Heart left ventricle (tissue), 16 donors: Measurements from ENCODE around the gene LRRC8E. TPM values are rescaled to one million over a fixed set of nuclear protein-coding genes. Genes with fewer than 3 reads are reported as not detected.
A peak's percentile ranks its signal among the peaks of the same experiment; 100 is the strongest.

ENCODE experiments used
- ATAC-seq, 4 donors: fragments of 200-7000 bp; cut with Tn5 transposase; one replicate each; pipeline ENCODE4 v1.9.1; 2020 to 2022; ENCODE audit warnings: moderate library complexity in 4 of 4, mild to moderate bottlenecking in 3 of 4, moderate number of reproducible peaks in 1 of 4
- DNase-seq, 5 donors: peaks; one replicate each; pipeline ENCODE4 v3.0.0-alpha.2; 2020
- H3K27ac ChIP-seq, 12 donors: fragments of 200-600 bp; sonication (generic) in 4 of 12; one replicate each; pipeline versions ENCODE4 v1.5.0 to v1.8.0; 2016 to 2022; ENCODE audit warnings: mild to moderate bottlenecking in 2 of 12
- H3K27me3 ChIP-seq, 9 donors: fragments of 200-600 bp; sonication (generic) in 2 of 9; one replicate each; pipeline versions ENCODE4 v1.5.1 to v1.8.0; 2016 to 2022; ENCODE audit warnings: mild to moderate bottlenecking in 3 of 9
- H3K36me3 ChIP-seq, 9 donors: fragments of 200-600 bp; sonication (generic) in 2 of 9; one replicate each; pipeline versions ENCODE4 v1.5.0 to v1.8.0; 2018 to 2022; ENCODE audit warnings: mild to moderate bottlenecking in 2 of 9
- H3K4me1 ChIP-seq, 12 donors: fragments of 200-600 bp; sonication (generic) in 4 of 12; one replicate each; pipeline versions ENCODE4 v1.5.0 to v1.8.0; 2016 to 2022; ENCODE audit warnings: mild to moderate bottlenecking in 3 of 12
- H3K4me3 ChIP-seq, 12 donors: fragments of 200-600 bp; sonication (generic) in 4 of 12; one replicate each; pipeline versions ENCODE4 v1.5.0 to v1.8.0; 2017 to 2022; ENCODE audit warnings: mild to moderate bottlenecking in 9 of 12, moderate library complexity in 4 of 12
- H3K9me3 ChIP-seq, 12 donors: fragments of 200-600 bp; sonication (generic) in 4 of 12; one replicate each; pipeline versions ENCODE4 v1.5.0 to v1.8.0; 2016 to 2022; ENCODE audit warnings: mild to moderate bottlenecking in 1 of 12
- POLR2A ChIP-seq, 2 donors: fragments of 450-650 bp; IDR thresholded peaks; one replicate each; pipeline ENCODE4 v1.6.1; 2017; ENCODE audit warnings: antibody characterized with exemption in 2 of 2, mild to moderate bottlenecking in 2 of 2, moderate library complexity in 2 of 2
- WGBS, 4 donors: extraction: QIAGEN DNeasy Blood & Tissue Kit in 2 of 4; methylation state at CpG; one replicate each; pipeline versions ENCODE4 v1.1.5 to v1.1.7; 2013 to 2018; 5-methylcytosine and 5-hydroxymethylcytosine counted together
- intact Hi-C, 10 donors: fragments of 100-400 bp; cut with DNase I; formaldehyde crosslinking; loops; one replicate each; pipeline versions ENCODE4 v1.11.1 to v1.14.2; 2022
- polyA plus RNA-seq, 2 donors: library from polyadenylated mRNA; stranded (reverse); fragments of 200-250 nt; gene quantifications; one replicate each; pipeline ENCODE4 v1.2.3, GENCODE V29; 2013
- total RNA-seq, 9 donors: library from RNA; depleted of rRNA in 2 of 9; stranded (reverse); fragments of >200 nt in 2 of 9; fragmentation: NEBNext Ultra II Directional in 3 of 9; extraction: Animal tissue kit (Norgen Biotek cat#: 25700) in 3 of 9; gene quantifications; one replicate each; pipeline versions ENCODE4 v1.1.0 to v1.2.4, GENCODE V29; 2016 to 2023
- TF ChIP-seq, protein P1 (sequence below), 12 donors: fragments of 200-600 bp; sonication (generic) in 4 of 12; IDR thresholded peaks; one replicate each; pipeline versions ENCODE4 v1.5.0 to v1.8.0; 2018 to 2022; ENCODE audit warnings: antibody characterized with exemption in 12 of 12, mild to moderate bottlenecking in 5 of 12
- donor health status: ischemic (EF 13 %, LVEDD 7.1; RV severe dilation, severe dysfunction).
- donor health status: healthy with polysubstance abuse.
- donor health status: DM: no; HTN: yes; CAD: no.
- donor health status: DM: no; HTN: no; CAD: no.
- donor health status: ischemic (EF 25% LVEDD 6.9; RV normal size, moderate dysfunction).
- donor health status: ischemic (EF 25% LVEDD 5.7; RV mildly dilated, moderate dysfunction).
- donor health status: healthy.
- donor health status: DM: yes; HTN: yes; CAD: no.
- donor health status: ischemic (EF 35%, LVEDD 5.7; RV mildly dilated, moderate dysfunction).
- donor health status: nonischemic (EF 11% LVEDD 7.7; RV severe dilation, severe dysfunction).
- donor health status: DM: yes; HTN: yes; CAD: no.
- donor health status: PGD.
- donor health status: ischemic (EF 29% LVEDD 5.4; RV normal size, mild dysfunction).
- donor health status: nonischemic (EF 23%, LVEDD 6.1; RV moderate dilation, normal function).

The LRRC8E gene
- total and polyA plus RNA-seq, 11 donors: 0.17 to 2.6 (median 1.00) TPM

DNA sequence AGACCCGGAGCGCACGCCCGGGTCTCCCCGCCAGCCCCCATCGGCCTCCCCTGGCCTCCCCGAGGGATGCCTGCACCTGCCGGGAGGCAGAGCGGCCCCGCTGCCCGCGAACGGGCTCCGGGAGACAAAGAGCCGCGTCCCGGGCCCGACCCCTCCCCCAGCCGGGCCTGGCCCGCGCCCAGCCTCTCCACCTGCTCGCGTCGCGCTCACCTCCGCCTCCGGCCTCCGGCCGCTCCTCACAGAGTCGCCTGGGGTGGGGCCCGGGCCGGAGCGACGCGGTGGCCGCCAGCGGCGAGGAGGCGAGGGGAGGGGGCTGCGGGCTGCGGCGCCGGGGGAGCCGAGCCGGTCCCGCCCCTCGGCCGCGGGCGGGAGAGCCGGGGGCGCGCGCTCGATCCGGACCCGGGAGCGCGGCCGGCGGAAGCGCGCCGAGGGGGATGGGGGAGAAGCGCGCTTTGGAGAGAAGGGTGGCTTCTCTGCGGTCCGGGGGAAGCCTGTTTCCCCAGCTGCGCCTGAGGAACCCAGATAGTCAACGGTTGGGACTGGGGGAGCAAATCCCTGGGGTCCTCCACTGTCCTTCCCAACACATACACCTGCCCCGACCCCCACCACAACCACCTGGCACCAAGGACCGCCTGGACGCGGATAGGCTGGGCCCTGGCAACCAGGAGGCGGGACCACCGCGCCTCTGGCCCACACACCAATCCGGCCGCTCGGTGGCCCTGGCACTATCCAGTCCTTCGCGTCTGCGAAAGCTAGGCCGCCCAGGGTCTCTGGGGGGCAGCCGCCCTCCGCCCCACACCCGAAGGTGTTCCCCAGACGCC is 14.0 kb upstream of the LRRC8E start, which contains the start of gene PRR36:
PRR36 (minus strand) TSS at position 315 of the 821 bp plus-strand sequence. CDS start 701 bp downstream, outside the sequence.
- peaks cover 0 to 45% (median 10%) of the 10 kb centered on the region in 12 donors for H3K4me1 ChIP-seq
- peak within 1 kb of the TSS; percentile 13 to 56 (median 41) for H3K4me3 ChIP-seq
- H3K9me3 ChIP-seq: no peaks in the 10 kb centered on the region
- DNase-seq (peak in 2 of 5 donors; percentile 52 to 57), ATAC-seq (peak in 3 of 4 donors; percentile 13 to 41 (median 28))
- intact Hi-C loops: no loop called here
- TF ChIP-seq POLR2A (IDR thresholded peaks at IDR 0.05): no peak
- TF ChIP-seq, protein P1, sequence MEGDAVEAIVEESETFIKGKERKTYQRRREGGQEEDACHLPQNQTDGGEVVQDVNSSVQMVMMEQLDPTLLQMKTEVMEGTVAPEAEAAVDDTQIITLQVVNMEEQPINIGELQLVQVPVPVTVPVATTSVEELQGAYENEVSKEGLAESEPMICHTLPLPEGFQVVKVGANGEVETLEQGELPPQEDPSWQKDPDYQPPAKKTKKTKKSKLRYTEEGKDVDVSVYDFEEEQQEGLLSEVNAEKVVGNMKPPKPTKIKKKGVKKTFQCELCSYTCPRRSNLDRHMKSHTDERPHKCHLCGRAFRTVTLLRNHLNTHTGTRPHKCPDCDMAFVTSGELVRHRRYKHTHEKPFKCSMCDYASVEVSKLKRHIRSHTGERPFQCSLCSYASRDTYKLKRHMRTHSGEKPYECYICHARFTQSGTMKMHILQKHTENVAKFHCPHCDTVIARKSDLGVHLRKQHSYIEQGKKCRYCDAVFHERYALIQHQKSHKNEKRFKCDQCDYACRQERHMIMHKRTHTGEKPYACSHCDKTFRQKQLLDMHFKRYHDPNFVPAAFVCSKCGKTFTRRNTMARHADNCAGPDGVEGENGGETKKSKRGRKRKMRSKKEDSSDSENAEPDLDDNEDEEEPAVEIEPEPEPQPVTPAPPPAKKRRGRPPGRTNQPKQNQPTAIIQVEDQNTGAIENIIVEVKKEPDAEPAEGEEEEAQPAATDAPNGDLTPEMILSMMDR (IDR thresholded peaks at IDR 0.05): no peak
- WGBS, 4 donors: 0 to 2% (median 1%) methylated on average over 47 to 88 of the region's 88 CpGs
- H3K27me3 ChIP-seq: peaks cover 10 to 35% (median 25%) of the 10 kb centered on the region in 9 donors
- no peaks in the 10 kb centered on the region for H3K36me3 ChIP-seq
- no peak within 1 kb of the TSS for H3K27ac ChIP-seq

DNA sequence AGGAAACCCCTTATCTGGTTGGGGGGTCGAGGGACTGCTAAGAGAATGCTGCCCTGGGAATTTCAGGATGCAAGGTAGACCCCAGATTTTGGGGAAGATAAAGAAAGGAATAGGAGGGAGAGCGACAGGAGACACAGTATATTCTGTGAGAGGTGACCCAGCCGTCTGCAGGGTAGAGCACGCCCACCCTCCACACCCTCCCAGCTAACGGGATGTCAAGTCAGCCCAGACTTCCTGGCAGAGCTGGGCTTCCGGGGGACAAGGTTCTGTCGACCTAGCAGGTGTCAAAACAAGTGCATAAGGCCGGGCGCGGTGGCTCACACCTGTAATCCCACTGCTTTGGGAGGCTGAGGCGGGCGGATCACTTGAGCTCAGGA is 13.4 kb upstream of the LRRC8E start:
- no peak for ATAC-seq
- no peak overlapping the region for H3K27ac ChIP-seq
- H3K4me1 ChIP-seq: peaks cover 0 to 39% (median 8%) of the 10 kb centered on the region in 12 donors
- no peak for DNase-seq
- peak overlapping the region in 9 of 12 donors; percentile 25 to 56 (median 41) for H3K4me3 ChIP-seq
- H3K27me3 ChIP-seq: peaks cover 10 to 35% (median 25%) of the 10 kb centered on the region in 9 donors
- no peaks in the 10 kb centered on the region for H3K36me3 ChIP-seq
- TF ChIP-seq, protein P1 (IDR thresholded peaks at IDR 0.05): no peak
- TF ChIP-seq POLR2A (IDR thresholded peaks at IDR 0.05): no peak
- no peaks in the 10 kb centered on the region for H3K9me3 ChIP-seq
- intact Hi-C loops: no loop called here
- 41 to 50% (median 45%) methylated on average over 11 to 12 of the region's 12 CpGs for WGBS, 4 donors

DNA sequence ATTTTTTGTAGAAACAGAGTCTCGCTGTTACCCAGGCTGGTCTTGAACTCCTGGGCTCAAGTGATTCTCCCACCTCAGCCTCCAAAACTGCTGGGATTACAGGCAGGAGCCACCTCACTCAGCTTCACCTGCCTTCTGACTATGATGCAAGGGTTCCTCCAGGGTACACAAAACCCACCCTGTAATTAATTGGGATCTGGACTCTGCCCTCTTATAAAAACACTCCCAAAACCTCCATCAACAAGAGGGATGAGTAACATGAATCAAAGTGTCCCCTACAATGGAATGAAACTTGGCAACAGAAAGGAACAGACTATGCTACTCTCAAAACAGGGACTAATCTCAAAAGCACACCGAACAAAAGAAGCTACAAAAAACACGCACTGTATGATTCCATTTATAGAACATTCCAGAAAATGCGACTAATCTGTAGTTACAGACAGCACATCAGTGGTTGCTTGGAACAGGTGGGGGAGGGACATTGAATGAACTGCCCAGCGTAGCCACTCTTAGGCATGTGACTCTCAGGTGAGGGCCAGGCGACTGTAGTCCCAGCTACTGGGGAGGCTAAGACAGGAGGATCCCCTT is 11.0 kb upstream of the LRRC8E start:
- 63 to 68% (median 66%) methylated on average over 6 of the region's 6 CpGs for WGBS, 4 donors
- no peak overlapping the region for H3K27ac ChIP-seq
- peaks cover 0 to 21% (median 4%) of the 10 kb centered on the region in 12 donors for H3K4me1 ChIP-seq
- DNase-seq (no peak), ATAC-seq (no peak)
- no peak overlapping the region for H3K4me3 ChIP-seq
- H3K36me3 ChIP-seq: no peaks in the 10 kb centered on the region
- TF ChIP-seq, protein P1 (IDR thresholded peaks at IDR 0.05): no peak
- no peak for TF ChIP-seq POLR2A (IDR thresholded peaks at IDR 0.05)
- no peaks in the 10 kb centered on the region for H3K9me3 ChIP-seq
- intact Hi-C loops: no loop called here
- peaks cover 8 to 32% (median 21%) of the 10 kb centered on the region in 9 donors for H3K27me3 ChIP-seq
